ENCODE results near the gene C22orf15. TPM values are rescaled to one million over a fixed set of nuclear protein-coding genes. Genes with fewer than 3 reads are reported as not detected.
A peak's percentile ranks its signal among the peaks of the same experiment; 100 is the strongest.

Gene C22orf15
- total and polyA plus RNA-seq, 2 of the 8 experiments (the other 6 are each of a cell fraction or from before 2014, with no cell fraction given), result 4.2 to 4.9 TPM

DNA sequence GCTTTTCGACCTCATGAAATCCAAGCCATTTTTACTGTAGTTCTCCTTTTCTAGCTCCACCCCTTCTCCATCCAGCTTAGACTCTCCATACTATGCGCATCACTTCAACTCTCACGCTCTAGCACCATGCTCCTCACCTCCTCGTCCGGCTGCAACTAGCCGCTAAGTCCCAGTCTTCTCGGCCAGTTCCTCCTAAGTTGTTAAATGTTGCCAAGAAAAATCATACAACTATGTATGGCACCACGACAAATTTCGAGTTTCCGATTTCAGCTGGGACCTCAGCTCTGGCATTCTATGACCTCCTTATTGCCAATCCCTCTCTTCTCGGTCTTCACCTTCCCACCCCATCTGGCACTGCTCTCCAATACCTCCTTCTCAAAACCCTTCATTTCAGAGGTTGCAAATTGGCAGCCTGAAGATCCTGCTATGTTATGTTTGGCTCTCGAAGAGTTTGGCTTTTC is 12.9 kb upstream of the C22orf15 start:
- WGBS, 2 experiments (ENCODE audit: extremely low coverage in 1 of 2, insufficient coverage in 1 of 2, insufficient read length in 1 of 2, insufficient replicate concordance in 2 of 2, low coverage in 1 of 2, low lambda C conversion rate in 2 of 2, missing lambda C conversion rate in 1 of 2), result 90% methylated on average over 12 of the region's 12 CpGs; no CpG with 5 or more reads in 1 of the 2 experiments
- TF ChIP-seq NANOG (IDR thresholded peaks at IDR 0.05; ENCODE audit: insufficient read depth, low read depth, low read length, poor library complexity, severe bottlenecking), result no peak
- TF ChIP-seq TCF12 (IDR thresholded peaks at IDR 0.05; ENCODE audit: low read depth, low read length), result no peak
- TF ChIP-seq TEAD4 (IDR thresholded peaks at IDR 0.05; ENCODE audit: low read depth, low read length), result no peak
- no peak overlapping the region for H2BK15ac ChIP-seq (ENCODE audit: low read length)
- peaks cover 0 to under 1% (median 0%) of the 10 kb centered on the region in 4 experiments; a peak in 2 of 8 replicates for H3K36me3 ChIP-seq (ENCODE audit: control insufficient read depth in 2 of 4, insufficient read depth in 4 of 4, low read length in 3 of 4)
- H3K23me2 ChIP-seq (ENCODE audit: low read depth, low read length), result peaks cover 11% of the 10 kb centered on the region; the same call in 1 of the 2 replicates
- H3K9me3 ChIP-seq (ENCODE audit: insufficient read depth in 2 of 2, low read depth in 1 of 2, low read length in 1 of 2), result no peaks in the 10 kb centered on the region
- no peak overlapping the region; the same call in 1 of the 2 replicates for H2BK12ac ChIP-seq (ENCODE audit: low read depth, low read length)
- no peak overlapping the region for H2AK5ac ChIP-seq (ENCODE audit: low read depth, low read length)
- no peak for FAIRE-seq
- peak overlapping the region in 1 of 2 experiments; percentile 74; a peak in 2 of 4 replicates for H3K4me2 ChIP-seq (ENCODE audit: insufficient read depth in 1 of 2, low read depth in 2 of 2, low read length in 2 of 2)
- H3K56ac ChIP-seq (replicated peaks; ENCODE audit: insufficient read length, low read depth, low read length), result peak overlapping the region; percentile 34
- H3K79me2 ChIP-seq (ENCODE audit: control insufficient read depth in 1 of 2, insufficient read depth in 2 of 2, low read length in 2 of 2), result no peaks in the 10 kb centered on the region
- no peaks in the 10 kb centered on the region for H3K79me1 ChIP-seq (ENCODE audit: low read depth, low read length)
- H4K5ac ChIP-seq (ENCODE audit: insufficient read length, low read depth, low read length), result no peak overlapping the region
- peaks cover 0 to 6% (median 2%) of the 10 kb centered on the region in 4 experiments; a peak in 3 of 7 replicates for H3K4me1 ChIP-seq (replicated peaks in 1 of 4; ENCODE audit: control insufficient read depth in 3 of 4, insufficient read depth in 4 of 4, low read length in 3 of 4)
- no peak overlapping the region for H2BK120ac ChIP-seq (replicated peaks; ENCODE audit: low read depth, low read length)
- H4K91ac ChIP-seq (replicated peaks; ENCODE audit: insufficient read length, low read length), result no peak overlapping the region
- H2BK20ac ChIP-seq (ENCODE audit: low read length), result no peak overlapping the region
- no peak overlapping the region for H3K27ac ChIP-seq (ENCODE audit: low read depth, low read length)
- no peak overlapping the region for H3K18ac ChIP-seq (ENCODE audit: extremely low read depth, low read length)
- ChIA-PET CTCF (ENCODE audit: partially characterized antibody) (interaction anchor here (1.3 to 1.7 kb wide), 2 partner anchors 17 to 19 kb away, joined by 4 to 5 read pairs; partner anchors contain the start of gene CHCHD10), POLR2A (ENCODE audit: partially characterized antibody) (interaction anchor here (0.8 to 1.6 kb wide), 5 partner anchors 9 to 33 kb away, joined by 3 to 4 read pairs (median 3); no protein-coding TSS in a partner anchor)
- H3K27me3 ChIP-seq (replicated peaks in 1 of 4; ENCODE audit: control insufficient read depth in 3 of 4, extremely low read depth in 1 of 4, insufficient read depth in 3 of 4, low read length in 3 of 4), result no peaks in the 10 kb centered on the region
- H3K9ac ChIP-seq (replicated peaks in 1 of 4; ENCODE audit: extremely low read depth in 1 of 4, low read depth in 3 of 4, low read length in 3 of 4), result 0 out of 7 replicates have a peak overlapping the region, but pooled peaks of 1 of the 4 experiments have one; percentile 19
- no peak overlapping the region for H3K23ac ChIP-seq (ENCODE audit: insufficient read length)
- H3K4me3 ChIP-seq (ENCODE audit: extremely low read depth in 1 of 4, insufficient read depth in 2 of 4, low read depth in 3 of 4, low read length in 4 of 4), result peak overlapping the region in 2 of 4 experiments; percentile 59 to 75; a peak in 3 of 8 replicates
- no peak overlapping the region for H4K8ac ChIP-seq (ENCODE audit: extremely low read depth, insufficient read depth, low read length)
- no peak overlapping the region for H2BK5ac ChIP-seq (ENCODE audit: low read depth, low read length)
- DNase-seq (ENCODE audit: low read depth in 1 of 2, low spot score in 2 of 2), result no peak
- H3K4ac ChIP-seq (replicated peaks; ENCODE audit: insufficient read length, low read depth, low read length), result no peak overlapping the region
- H4K20me1 ChIP-seq (replicated peaks in 1 of 2; ENCODE audit: control insufficient read depth in 1 of 2, insufficient read depth in 2 of 2, low read length in 2 of 2), result no peaks in the 10 kb centered on the region
- H2AFZ ChIP-seq (ENCODE audit: low read length), result no peak overlapping the region
- no peak overlapping the region for H3K14ac ChIP-seq (ENCODE audit: insufficient read length)

Measured in H1 (cell line).